HL-60/S4 treated with phorbol 12-myristate 13-acetate at 8.2 ng/mL for 4 days and 3 days (cell line): ENCODE measurements around the gene LRRK2.

Experiments used
- in situ Hi-C: fragments of 300-500 bp; cut with MboI; formaldehyde crosslinking; loops from 2 replicates; pipeline ENCODE4 v1.15.0; 2022; ENCODE audit warnings: low sequenced_read_pairs

The LRRK2 gene

DNA sequence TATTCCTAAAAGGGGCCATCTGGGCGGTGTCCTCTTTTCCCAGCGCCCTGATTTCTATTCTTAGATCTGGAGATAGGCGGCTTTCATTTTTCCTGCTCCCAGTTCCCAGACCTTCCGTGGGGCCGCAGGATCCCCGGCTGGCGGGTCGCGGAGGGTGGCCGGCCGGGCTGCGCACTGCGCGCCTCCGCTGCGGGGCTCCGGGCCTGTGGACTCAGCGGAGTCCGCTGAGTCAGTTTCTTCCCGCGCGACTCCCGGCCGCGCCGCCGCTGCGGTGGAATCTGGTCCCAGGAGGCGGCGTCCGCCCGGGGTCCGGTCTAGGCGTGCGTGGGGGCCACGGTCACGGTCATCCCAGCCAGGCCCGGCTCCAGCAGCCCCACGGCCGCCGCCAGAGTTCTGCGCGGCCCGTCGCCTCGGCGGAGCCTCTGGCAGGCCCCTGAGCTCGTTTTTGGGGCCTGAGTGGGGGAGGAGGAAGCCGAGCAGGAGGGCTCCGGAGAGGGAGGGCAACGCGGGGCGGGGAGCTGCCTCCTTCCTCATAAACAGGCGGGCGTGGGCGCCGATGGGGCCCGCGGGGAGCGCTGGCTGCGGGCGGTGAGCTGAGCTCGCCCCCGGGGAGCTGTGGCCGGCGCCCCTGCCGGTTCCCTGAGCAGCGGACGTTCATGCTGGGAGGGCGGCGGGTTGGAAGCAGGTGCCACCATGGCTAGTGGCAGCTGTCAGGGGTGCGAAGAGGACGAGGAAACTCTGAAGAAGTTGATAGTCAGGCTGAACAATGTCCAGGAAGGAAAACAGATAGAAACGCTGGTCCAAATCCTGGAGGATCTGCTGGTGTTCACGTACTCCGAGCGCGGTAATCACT, at the start of gene LRRK2:
LRRK2 (plus strand) TSS at position 559 of the 853 bp plus-strand sequence; CDS start at position 694, 135 bp downstream.
- in situ Hi-C loops: no loop called here

DNA sequence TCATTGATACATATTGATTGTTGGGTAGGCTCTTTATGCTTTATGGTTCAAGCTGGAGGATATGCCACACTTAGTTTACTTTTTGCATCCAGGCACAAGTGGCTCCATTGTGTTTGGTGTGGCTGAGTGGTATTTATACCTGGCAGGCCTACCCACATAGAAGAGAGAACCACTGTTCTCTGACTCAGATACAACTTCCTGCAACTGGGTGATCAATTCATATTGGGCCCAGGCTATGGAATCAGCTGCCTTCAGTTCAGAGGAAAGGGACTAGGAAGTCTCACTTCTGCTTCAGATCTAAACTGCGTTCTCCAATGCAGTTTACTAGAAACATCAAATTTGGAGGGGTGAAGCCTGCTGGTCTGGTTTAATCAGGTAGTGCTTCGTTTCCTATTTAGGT, 49.8 kb upstream of the LRRK2 start:
- in situ Hi-C loops: no loop called here

DNA sequence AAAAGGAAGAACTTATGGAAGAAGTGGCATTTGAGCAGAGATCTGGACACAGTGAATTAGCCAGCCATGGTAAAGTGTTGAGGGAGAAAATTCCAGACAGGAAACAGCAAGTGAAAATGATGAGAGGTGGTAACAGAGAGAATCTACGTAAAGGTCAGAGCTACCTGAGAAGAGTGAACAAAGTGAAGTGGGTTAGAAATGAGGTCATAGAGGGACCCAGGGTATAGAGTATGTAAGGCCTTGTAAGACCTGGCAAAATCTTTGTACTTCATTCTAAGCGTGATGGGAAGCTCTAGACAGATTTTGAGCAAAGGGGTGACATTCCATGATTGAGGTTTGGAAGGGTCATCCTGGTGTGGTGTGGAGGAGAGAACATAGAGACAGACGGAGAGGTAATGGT, 49.3 kb upstream of the LRRK2 start:
- in situ Hi-C loops: no loop called here

- in situ Hi-C loops: no loop called here
These were observed 46.1 kb upstream of the LRRK2 start for GRCh38 chr12:40178701-40179100.

DNA sequence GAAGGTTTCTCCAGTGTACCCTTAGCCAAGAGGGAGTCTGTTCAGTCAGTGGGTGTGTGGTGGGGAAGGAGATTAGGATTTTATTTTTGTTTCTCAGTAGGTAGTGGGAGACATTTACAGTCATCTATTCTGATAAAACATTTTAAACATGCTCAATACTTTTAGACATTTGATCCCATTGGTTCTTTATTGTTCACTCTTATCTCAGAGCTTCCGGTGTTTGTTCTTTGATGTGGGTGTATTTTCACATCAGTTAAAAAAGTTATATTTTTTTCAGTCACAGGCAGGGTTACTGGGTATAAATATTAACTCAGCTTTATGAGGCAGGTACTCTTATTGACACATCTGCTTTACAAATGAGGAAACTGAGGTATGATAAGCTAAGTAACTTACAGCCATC, 43.3 kb upstream of the LRRK2 start:
- in situ Hi-C loops: no loop called here

DNA sequence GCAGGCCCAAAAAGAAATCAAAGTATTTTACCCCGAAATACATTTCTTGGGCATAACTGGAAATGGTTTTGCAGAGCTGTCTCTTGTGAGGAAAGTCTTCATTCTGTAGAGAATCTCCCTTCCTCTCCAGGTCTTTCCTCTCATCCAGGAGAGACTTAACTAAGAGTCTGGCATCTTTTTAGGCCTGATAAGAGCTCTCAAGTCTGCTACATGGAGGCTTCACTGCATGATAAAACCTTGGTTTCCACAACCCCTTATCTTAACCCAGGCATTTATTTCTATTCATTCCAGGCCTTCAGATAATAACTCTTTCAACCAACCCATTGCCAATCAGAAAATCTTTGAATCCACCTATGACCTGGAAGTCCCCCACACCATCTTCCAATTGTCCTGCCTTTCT, 41.1 kb upstream of the LRRK2 start:
- in situ Hi-C loops: no loop called here

- in situ Hi-C loops: no loop called here
These were observed 40.1 kb upstream of the LRRK2 start for GRCh38 chr12:40184493-40185302.

- in situ Hi-C loops: no loop called here
These were observed 39.5 kb upstream of the LRRK2 start for GRCh38 chr12:40185303-40185693.

DNA sequence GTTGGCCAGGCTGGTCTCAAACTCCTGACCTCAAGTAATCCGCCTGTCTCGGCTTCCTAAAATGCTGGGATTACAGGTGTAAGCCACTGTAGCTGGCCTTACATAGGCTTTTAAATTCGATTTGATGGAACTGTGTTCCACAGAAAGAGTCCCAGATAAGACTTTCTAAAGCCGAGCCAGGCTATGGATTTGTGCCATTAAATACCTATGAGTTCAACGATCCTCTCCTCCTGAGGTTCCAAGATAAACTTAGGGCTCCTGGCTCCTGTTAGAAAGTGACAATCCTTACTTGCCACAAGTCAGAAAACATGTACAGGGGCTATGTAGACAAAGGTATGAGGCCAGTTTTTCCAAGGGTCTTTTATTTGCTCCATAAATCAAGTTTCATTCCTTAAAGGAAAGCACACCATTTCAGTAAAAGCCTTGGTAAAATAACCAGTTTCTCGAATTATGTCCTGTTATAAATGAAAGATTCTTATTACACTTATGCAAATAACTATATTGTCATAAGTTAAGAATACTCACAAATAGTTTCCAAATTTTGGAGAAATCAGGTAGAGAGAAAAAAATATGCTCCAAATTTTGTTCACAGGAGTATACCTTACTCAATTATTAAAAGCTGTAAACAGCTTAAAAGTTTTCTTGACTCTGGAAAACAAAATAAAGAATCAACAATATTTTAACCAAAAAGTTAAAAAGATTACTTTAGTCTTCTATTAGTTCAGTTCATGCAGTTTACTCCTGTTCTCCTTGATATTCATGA, 36.1 kb upstream of the LRRK2 start:
- in situ Hi-C loops: no loop called here

- in situ Hi-C loops: no loop called here
These were observed 32.0 kb upstream of the LRRK2 start for GRCh38 chr12:40192704-40193255.

DNA sequence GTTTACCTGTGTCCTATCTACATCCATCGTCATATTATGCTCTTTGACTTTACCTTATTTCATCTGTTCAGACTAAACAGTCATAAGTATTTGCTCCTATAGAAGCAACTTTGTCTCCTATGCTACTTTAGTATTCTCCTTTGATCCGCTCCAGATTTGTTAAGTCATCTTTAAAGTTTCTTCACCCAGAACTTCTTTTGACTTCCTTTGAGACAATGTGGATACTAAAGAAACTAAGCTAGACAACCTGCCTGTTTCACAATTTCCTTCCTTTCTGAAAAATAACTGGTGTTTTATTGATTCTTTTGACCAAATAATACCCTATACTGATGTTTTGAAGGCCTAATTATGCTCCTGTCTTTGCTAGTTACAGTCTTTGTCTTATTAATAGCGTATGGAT, 30.0 kb upstream of the LRRK2 start:
- in situ Hi-C loops: no loop called here

DNA sequence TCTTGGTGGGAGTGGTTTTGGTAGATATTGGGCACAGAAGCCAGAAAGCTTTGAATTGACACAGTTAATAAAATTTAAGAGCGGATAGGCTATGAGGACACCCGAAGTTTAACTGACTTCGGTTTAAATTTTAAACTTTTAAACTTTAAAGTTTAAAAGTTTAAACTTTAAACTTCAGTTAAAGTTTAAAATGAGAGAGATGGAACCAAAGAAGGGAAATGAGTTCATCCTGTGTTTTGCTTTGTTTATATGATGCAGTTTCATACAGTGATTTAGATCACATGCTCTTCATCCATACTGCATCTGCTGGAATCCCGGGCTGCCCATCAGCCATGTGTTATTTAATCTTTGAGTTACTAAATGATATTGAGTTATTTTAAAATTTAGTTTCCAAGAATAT, 27.2 kb upstream of the LRRK2 start:
- in situ Hi-C loops: no loop called here

DNA sequence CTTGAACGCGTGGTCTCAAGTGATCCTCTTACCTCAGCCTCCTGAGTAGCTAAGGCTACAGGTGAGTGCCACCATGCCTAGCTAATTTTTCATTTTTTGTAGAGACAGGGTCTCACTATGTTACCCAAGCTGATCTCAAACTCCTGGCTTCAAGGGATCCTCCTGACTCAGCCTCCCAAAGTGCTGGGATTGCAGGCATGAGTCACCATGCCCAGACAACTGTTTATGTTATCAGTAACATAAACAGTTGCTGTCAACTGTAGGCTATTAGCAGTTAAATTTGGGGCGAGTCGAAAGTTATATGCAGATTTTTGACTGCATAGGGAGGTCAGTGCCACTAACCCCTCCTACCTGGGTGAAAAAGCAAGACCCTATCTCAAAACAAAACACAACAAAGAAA, 26.2 kb upstream of the LRRK2 start:
- in situ Hi-C loops: no loop called here

DNA sequence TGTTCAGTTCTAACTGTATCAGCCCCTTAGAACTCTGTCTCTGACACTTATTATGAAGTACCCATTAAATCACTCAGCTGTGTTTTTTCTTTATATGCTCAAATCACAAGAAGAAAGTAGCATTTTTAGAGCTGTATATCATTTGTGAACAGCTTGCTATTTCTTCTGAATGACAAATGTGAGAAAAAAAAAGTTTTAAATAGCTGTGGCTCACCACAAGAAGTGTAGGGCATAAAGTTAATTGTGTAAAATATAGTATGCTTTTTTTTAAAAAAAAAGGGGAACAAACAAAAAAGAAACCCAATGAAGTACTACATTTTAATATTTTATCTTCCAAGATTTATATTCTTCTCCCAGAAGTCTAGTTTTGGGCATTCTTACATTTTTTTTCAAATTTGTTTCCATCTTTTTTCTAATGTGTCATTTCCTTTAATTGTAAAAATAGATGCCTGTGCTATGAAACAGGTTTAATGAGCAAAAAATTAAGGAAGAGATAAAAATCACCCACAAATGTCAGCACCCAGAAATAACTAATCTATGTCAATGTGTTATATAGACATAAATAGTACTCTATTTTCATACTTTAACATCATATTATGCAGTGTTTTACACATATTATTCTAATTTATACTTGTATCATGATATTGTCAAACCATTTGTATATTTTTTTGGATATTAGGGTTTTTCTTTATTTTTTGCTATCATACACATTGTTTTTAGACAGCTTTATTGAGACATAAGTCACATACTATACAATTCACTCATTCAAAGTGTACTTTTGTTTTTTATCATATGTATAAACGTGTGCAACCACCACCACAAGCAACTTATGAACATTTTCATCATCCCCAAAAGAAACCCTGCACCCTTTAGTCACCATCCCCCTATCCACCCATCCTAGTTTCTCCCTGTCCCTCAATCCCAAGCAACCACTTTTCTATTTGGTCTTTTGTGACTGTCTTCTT, 22.4 kb upstream of the LRRK2 start:
- in situ Hi-C loops: no loop called here

- in situ Hi-C loops: no loop called here
These were observed 21.8 kb upstream of the LRRK2 start for GRCh38 chr12:40203060-40203430.

DNA sequence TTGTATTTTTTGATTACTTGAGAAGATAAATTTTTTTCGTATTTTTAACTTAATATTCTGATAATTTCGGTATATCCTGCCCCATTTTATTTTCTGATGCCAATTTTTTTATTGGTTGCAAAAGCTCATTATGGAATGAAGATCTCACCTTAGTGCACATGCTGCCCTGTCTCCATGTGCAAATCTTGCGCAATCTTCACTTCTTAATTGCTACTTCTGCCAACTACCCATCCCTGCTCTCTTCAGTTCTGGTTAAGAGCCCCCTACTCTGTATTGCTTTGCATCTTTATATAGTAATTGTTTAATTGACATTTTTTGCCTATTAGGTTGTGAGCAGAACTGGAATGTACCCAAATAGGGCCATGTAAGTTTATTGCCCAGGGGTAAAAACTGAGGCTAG, 20.5 kb upstream of the LRRK2 start:
- in situ Hi-C loops: no loop called here

GRCh38 chr12:40207551-40207950, 17.2 kb upstream of the LRRK2 start:
- in situ Hi-C loops: no loop called here

- in situ Hi-C loops: no loop called here
These were observed 15.9 kb upstream of the LRRK2 start for GRCh38 chr12:40208707-40209446.

DNA sequence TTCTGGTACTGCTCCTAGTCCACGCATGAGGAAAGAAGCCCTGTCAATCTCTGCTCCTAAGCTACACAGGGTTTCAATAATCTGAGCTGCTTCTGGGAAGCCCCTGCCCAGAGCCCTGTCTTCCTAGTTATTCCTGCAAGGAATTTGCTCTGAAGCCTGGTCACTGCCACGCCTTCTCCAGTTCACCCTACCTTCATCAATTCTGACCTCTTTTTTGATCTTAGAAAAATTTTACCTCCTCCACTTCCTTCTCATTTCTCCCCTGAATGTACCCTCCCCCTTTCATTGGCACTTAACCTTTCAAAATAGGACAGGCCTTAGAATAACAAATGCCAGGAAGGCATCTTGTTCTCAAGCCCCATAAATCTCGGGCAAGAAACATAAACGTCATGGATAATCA, 14.9 kb upstream of the LRRK2 start:
- in situ Hi-C loops: no loop called here
